Neural progenitor cell (in vitro differentiated cells): ENCODE results near the gene RAI1. TPM values are rescaled to one million over a fixed set of nuclear protein-coding genes. Genes with fewer than 3 reads are reported as not detected.
A peak's percentile ranks its signal among the peaks of the same experiment; 100 is the strongest.

Experiments used
- DNase-seq: peaks from one replicate; pipeline ENCODE4 v3.0.0-alpha.2; 2016; ENCODE audit warnings: low spot score
- H2AFZ ChIP-seq: fragments of 200-600 bp; sonication (generic); replicated peaks from 2 replicates; pipeline ENCODE4 v1.6.1; 2016; ENCODE audit warnings: antibody characterized with exemption
- H3F3A ChIP-seq: fragments of 200-600 bp; sonication (generic); 2 replicates; pipeline ENCODE4 v1.6.1; 2016; ENCODE audit warnings: antibody characterized with exemption, low read depth
- H3K27ac ChIP-seq: fragments of 200-600 bp; sonication (generic); 2 replicates; pipeline ENCODE4 v1.5.1; 2016; ENCODE audit warnings: mild to moderate bottlenecking
- H3K27me3 ChIP-seq: fragments of 200-600 bp; sonication (generic); 2 replicates; pipeline ENCODE4 v1.6.1; 2016; ENCODE audit warnings: mild to moderate bottlenecking, moderate library complexity
- H3K36me3 ChIP-seq: fragments of 200-600 bp; sonication (generic); 2 replicates; pipeline ENCODE4 v1.5.1; 2016
- H3K4me1 ChIP-seq: fragments of 200-600 bp; sonication (generic); 2 replicates; pipeline ENCODE4 v1.6.1; 2016; ENCODE audit warnings: mixed run types
- H3K4me2 ChIP-seq: fragments of 200-600 bp; sonication (generic); 2 replicates; pipeline ENCODE4 v1.6.1; 2016
- H3K4me3 ChIP-seq: fragments of 200-600 bp; sonication (generic); 2 replicates; pipeline ENCODE4 v1.5.1; 2016
- H3K79me2 ChIP-seq: fragments of 200-600 bp; sonication (generic); 2 replicates; pipeline ENCODE4 v1.6.1; 2016; ENCODE audit warnings: low read depth
- H3K9ac ChIP-seq: fragments of 200-600 bp; sonication (generic); 2 replicates; pipeline ENCODE4 v1.6.1; 2016
- H3K9me3 ChIP-seq: fragments of 200-600 bp; sonication (generic); 2 replicates; pipeline ENCODE4 v1.5.1; 2016; ENCODE audit warnings: low read depth
- H4K20me1 ChIP-seq: fragments of 200-600 bp; sonication (generic); 2 replicates; pipeline ENCODE4 v1.6.1; 2016; ENCODE audit warnings: low read depth
- H3K27ac Mint-ChIP-seq: 3 replicates; pipeline ENCODE4 v1.8.0; 2021; ENCODE audit warnings: mixed read lengths
- H3K27me3 Mint-ChIP-seq: 2 replicates; pipeline ENCODE4 v1.8.0; 2022; ENCODE audit warnings: low read depth, mild to moderate bottlenecking, inconsistent platforms, moderate library complexity, mixed read lengths; ENCODE audit not compliant: insufficient read depth
- H3K36me3 Mint-ChIP-seq: 3 replicates; pipeline ENCODE4 v1.8.0; 2021; ENCODE audit warnings: mixed read lengths
- H3K4me1 Mint-ChIP-seq: 3 replicates; pipeline ENCODE4 v1.8.0; 2021; ENCODE audit warnings: mixed read lengths
- H3K4me3 Mint-ChIP-seq: 3 replicates; pipeline ENCODE4 v1.8.0; 2021; ENCODE audit warnings: mild to moderate bottlenecking, moderate library complexity, mixed read lengths
- H3K9me3 Mint-ChIP-seq: 3 replicates; pipeline ENCODE4 v1.8.0; 2020; ENCODE audit warnings: mixed read lengths
- EZH2 ChIP-seq: fragments of 200-600 bp; sonication (generic); IDR thresholded peaks from 2 replicates; pipeline ENCODE4 v1.6.1; 2017; ENCODE audit warnings: antibody characterized with exemption, mild to moderate bottlenecking, moderate library complexity
- EZH2phosphoT487 ChIP-seq: fragments of 200-600 bp; sonication (generic); IDR thresholded peaks from 2 replicates; pipeline ENCODE4 v1.6.1; 2017; ENCODE audit warnings: antibody characterized with exemption
- total RNA-seq: library from RNA; depleted of rRNA; stranded (reverse); fragments of >200 nt; gene quantifications from 2 replicates; pipeline ENCODE4 v1.2.3, GENCODE V29; 2015; ENCODE audit warnings: low replicate concordance
- TF ChIP-seq, protein P1 (sequence below): fragments of 200-600 bp; sonication (generic); IDR thresholded peaks from 2 replicates; pipeline ENCODE4 v1.5.1; 2017; ENCODE audit warnings: antibody characterized with exemption, mild to moderate bottlenecking

RAI1 gene
- total RNA-seq, 1 donor from 2014 or later, result 27.4 TPM

DNA sequence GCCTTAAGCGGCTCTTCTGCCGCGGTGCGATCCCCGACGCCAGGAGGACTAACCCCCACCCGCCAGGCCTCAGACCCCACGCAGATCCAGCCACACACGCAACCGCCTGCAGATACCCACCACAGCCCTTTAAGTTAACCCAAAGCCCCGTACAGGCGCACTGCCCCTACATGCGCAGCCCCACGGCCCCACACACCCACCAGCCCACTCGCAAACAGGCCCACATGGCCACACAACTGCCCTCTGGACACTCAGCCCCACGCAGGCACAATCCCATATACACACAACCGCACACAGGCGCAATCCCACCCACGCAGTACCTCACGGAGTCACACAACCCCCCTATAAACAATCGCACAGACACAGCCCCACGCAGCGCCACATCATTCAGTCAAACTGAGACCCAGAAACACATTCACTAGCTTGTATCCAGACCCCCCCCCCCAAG is 41.7 kb downstream of the RAI1 start:
- Histone ChIP-seq H4K20me1 (peaks cover 97% of the 10 kb centered on the region), H3K27me3 (peaks cover 87% of the 10 kb centered on the region), H3K4me3 (peak overlapping the region; percentile 74), H3K4me2 (peak overlapping the region; percentile 96), H2AFZ (no peak overlapping the region), H3K27ac (no peak overlapping the region), H3K36me3 (no peaks in the 10 kb centered on the region), H3K9me3 (no peaks in the 10 kb centered on the region), H3F3A (peaks cover 46% of the 10 kb centered on the region), H3K79me2 (peaks cover 11% of the 10 kb centered on the region), H3K9ac (no peak overlapping the region), H3K4me1 (peaks cover 25% of the 10 kb centered on the region)
- Mint-ChIP-seq H3K36me3 (peaks cover 4% of the 10 kb centered on the region), H3K27me3 (peaks cover 9% of the 10 kb centered on the region), H3K4me3 (peak overlapping the region; percentile 91), H3K4me1 (peaks cover 60% of the 10 kb centered on the region), H3K9me3 (no peaks in the 10 kb centered on the region), H3K27ac (peak overlapping the region; percentile 22)
- no peak for TF ChIP-seq EZH2phosphoT487
- TF ChIP-seq, protein P1, sequence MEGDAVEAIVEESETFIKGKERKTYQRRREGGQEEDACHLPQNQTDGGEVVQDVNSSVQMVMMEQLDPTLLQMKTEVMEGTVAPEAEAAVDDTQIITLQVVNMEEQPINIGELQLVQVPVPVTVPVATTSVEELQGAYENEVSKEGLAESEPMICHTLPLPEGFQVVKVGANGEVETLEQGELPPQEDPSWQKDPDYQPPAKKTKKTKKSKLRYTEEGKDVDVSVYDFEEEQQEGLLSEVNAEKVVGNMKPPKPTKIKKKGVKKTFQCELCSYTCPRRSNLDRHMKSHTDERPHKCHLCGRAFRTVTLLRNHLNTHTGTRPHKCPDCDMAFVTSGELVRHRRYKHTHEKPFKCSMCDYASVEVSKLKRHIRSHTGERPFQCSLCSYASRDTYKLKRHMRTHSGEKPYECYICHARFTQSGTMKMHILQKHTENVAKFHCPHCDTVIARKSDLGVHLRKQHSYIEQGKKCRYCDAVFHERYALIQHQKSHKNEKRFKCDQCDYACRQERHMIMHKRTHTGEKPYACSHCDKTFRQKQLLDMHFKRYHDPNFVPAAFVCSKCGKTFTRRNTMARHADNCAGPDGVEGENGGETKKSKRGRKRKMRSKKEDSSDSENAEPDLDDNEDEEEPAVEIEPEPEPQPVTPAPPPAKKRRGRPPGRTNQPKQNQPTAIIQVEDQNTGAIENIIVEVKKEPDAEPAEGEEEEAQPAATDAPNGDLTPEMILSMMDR, result no peak
- TF ChIP-seq EZH2, result peak; percentile 15
- DNase-seq, result no peak

DNA sequence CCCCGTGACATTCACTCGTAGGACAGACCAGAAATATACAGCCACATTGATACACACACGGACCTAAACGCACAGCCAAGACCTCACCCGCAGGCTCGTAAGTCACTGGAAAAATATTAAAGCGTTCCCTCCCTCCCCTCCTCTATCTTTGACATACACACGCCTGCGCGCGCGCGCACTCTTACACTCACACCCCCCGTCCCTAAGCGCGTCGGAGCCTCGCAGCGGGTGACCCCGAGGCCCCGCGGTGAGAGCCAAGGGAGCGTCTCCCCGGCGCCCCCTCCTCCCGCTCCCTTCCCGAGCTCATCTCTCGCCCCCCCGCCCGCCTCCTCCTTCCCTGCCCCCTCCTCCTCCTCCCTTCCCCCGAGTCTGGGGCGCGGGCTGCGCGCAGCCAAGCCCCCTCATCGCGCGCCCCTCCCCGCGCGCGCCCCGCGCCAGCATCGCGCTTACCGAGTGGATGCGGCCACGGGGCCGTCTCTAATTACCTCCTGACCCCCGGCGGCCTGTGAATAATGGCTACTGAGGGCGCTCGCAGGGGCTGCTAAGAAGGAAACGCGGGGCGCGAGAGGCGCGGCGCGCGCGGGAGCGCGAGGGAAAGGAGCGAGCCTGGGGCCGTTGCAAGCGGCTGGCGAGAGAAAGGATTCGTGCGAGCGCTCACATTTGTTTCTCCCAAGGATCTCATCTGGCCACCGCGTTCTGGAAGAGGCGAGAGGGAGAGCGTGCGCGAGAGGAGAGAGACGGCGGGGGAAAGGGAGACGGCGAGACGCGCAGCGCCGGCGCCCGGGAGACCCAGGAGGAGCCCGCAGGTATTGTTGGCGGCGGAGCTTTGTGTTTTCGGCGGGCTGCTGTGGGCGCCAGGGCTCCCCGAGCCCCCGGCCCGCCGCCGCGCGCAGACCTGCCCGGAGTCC is 42.4 kb downstream of the RAI1 start:
- peak overlapping the region; percentile 96 for H3K4me2 ChIP-seq
- no peak overlapping the region for H3K27ac ChIP-seq
- H3K79me2 ChIP-seq, result peaks cover 11% of the 10 kb centered on the region
- H3F3A ChIP-seq, result peaks cover 46% of the 10 kb centered on the region
- peaks cover 25% of the 10 kb centered on the region for H3K4me1 ChIP-seq
- peaks cover 87% of the 10 kb centered on the region for H3K27me3 ChIP-seq
- H2AFZ ChIP-seq, result no peak overlapping the region
- H3K4me3 ChIP-seq, result peak overlapping the region; percentile 74
- peaks cover 61% of the 10 kb centered on the region for H3K4me1 Mint-ChIP-seq
- no peaks in the 10 kb centered on the region for H3K9me3 ChIP-seq
- DNase-seq, result peak; percentile 77
- TF ChIP-seq EZH2phosphoT487, result no peak
- TF ChIP-seq EZH2, result no peak
- TF ChIP-seq, protein P1, result no peak
- H3K27ac Mint-ChIP-seq, result peak overlapping the region; percentile 84
- peaks cover 4% of the 10 kb centered on the region for H3K36me3 Mint-ChIP-seq
- H4K20me1 ChIP-seq, result peaks cover 97% of the 10 kb centered on the region
- H3K36me3 ChIP-seq, result no peaks in the 10 kb centered on the region
- peaks cover 11% of the 10 kb centered on the region for H3K27me3 Mint-ChIP-seq
- H3K9me3 Mint-ChIP-seq, result no peaks in the 10 kb centered on the region
- peak overlapping the region; percentile 91 for H3K4me3 Mint-ChIP-seq
- H3K9ac ChIP-seq, result no peak overlapping the region

DNA sequence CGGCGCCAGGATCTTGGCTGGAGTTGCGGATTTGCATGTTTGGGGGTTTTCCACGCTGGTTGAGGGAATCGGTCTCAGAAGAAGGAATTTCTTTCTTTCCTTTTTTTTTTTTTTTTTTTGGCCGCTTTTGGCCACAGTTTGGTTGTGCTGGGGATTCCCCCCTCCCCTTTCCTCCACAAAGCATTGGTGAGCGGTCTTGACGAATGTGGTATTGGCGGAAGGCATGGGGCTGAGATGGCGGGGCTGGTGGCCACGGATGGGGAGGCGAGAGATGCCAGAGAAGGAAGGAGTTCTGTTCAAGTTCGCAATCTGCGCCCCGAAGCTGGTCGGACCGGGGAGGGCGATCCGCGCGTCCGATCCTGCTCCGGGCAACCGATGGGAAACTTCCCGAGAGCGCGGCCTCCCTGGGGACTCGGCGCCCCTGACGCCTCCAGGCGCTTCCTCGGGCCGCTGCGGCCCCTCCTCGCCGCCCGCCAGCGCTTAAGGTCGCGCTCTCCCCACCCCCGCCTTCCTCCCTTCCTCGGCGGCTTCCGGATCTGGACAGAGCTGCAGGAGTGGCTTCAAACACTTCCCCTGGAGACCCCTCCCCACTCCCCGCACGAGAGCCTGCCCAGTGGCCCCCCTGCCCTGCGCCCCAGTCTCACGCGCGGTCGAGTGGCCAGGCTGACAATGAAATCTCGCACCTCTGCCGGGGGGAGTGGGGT is 43.2 kb downstream of the RAI1 start:
- peak; percentile 90 for DNase-seq
- peaks cover 11% of the 10 kb centered on the region for H3K27me3 Mint-ChIP-seq
- Histone ChIP-seq H2AFZ (no peak overlapping the region), H3F3A (peaks cover 46% of the 10 kb centered on the region), H3K9ac (no peak overlapping the region), H4K20me1 (peaks cover 97% of the 10 kb centered on the region), H3K27ac (no peak overlapping the region), H3K4me2 (peak overlapping the region; percentile 96), H3K36me3 (no peaks in the 10 kb centered on the region), H3K4me3 (peak overlapping the region; percentile 74), H3K9me3 (no peaks in the 10 kb centered on the region), H3K4me1 (peaks cover 25% of the 10 kb centered on the region), H3K79me2 (peaks cover 11% of the 10 kb centered on the region), H3K27me3 (peaks cover 79% of the 10 kb centered on the region)
- H3K4me1 Mint-ChIP-seq, result peaks cover 59% of the 10 kb centered on the region
- no peak for TF ChIP-seq EZH2phosphoT487
- TF ChIP-seq EZH2, result no peak
- TF ChIP-seq, protein P1, result no peak
- peak overlapping the region; percentile 76 for H3K27ac Mint-ChIP-seq
- no peaks in the 10 kb centered on the region for H3K9me3 Mint-ChIP-seq
- H3K4me3 Mint-ChIP-seq, result peak overlapping the region; percentile 91
- H3K36me3 Mint-ChIP-seq, result peaks cover 4% of the 10 kb centered on the region
